KMS-11 (cell line): ENCODE results near the gene CCDC124.

ENCODE experiments used
- H2AFZ ChIP-seq: fragments of 200-600 bp; sonication (generic); 2 replicates; pipeline ENCODE4 v1.6.1; 2016; ENCODE audit warnings: antibody characterized with exemption, mixed run types, low read depth
- H3K27ac ChIP-seq: fragments of 200-600 bp; sonication (generic); 2 replicates; pipeline ENCODE4 v1.6.1; 2016; ENCODE audit warnings: mild to moderate bottlenecking, mixed run types
- H3K27me3 ChIP-seq: fragments of 200-600 bp; sonication (generic); 2 replicates; pipeline ENCODE4 v1.6.1; 2017; ENCODE audit warnings: mild to moderate bottlenecking, low read depth, mixed run types, moderate library complexity; ENCODE audit not compliant: insufficient read depth
- H3K36me3 ChIP-seq: fragments of 200-600 bp; sonication (generic); 2 replicates; pipeline ENCODE4 v1.6.1; 2017; ENCODE audit warnings: mild to moderate bottlenecking, mixed run types; ENCODE audit not compliant: insufficient read depth
- H3K4me1 ChIP-seq: fragments of 200-600 bp; sonication (generic); 2 replicates; pipeline ENCODE4 v1.6.1; 2016; ENCODE audit warnings: mild to moderate bottlenecking, low read depth, mixed run types; ENCODE audit not compliant: poor library complexity, severe bottlenecking
- H3K4me2 ChIP-seq: fragments of 200-600 bp; sonication (generic); 2 replicates; pipeline ENCODE4 v1.7.0; 2016; ENCODE audit warnings: mild to moderate bottlenecking, mixed run types
- H3K4me3 ChIP-seq: fragments of 200-600 bp; sonication (generic); IDR thresholded peaks from 2 replicates; pipeline ENCODE4 v1.6.1; 2017; ENCODE audit warnings: low read depth, low read length, mixed read lengths; ENCODE audit not compliant: insufficient read depth
- H3K79me2 ChIP-seq: fragments of 200-600 bp; sonication (generic); 2 replicates; pipeline ENCODE4 v1.6.1; 2016; ENCODE audit warnings: low read depth, mixed run types; ENCODE audit not compliant: insufficient read depth
- H3K9ac ChIP-seq: fragments of 200-600 bp; sonication (generic); 2 replicates; pipeline ENCODE4 v1.6.1; 2016; ENCODE audit warnings: mild to moderate bottlenecking, mixed run types
- H4K20me1 ChIP-seq: fragments of 200-600 bp; sonication (generic); 2 replicates; pipeline ENCODE4 v1.6.1; 2016; ENCODE audit warnings: mild to moderate bottlenecking, mixed run types; ENCODE audit not compliant: insufficient read depth
- TF ChIP-seq, protein P1 (sequence below): fragments of 200-600 bp; sonication (generic); conservative IDR thresholded peaks from 2 replicates; pipeline ENCODE4 v1.6.1; 2017; ENCODE audit warnings: low read depth, mild to moderate bottlenecking, antibody characterized with exemption, low read length, moderate library complexity, mixed read lengths

The CCDC124 gene

DNA sequence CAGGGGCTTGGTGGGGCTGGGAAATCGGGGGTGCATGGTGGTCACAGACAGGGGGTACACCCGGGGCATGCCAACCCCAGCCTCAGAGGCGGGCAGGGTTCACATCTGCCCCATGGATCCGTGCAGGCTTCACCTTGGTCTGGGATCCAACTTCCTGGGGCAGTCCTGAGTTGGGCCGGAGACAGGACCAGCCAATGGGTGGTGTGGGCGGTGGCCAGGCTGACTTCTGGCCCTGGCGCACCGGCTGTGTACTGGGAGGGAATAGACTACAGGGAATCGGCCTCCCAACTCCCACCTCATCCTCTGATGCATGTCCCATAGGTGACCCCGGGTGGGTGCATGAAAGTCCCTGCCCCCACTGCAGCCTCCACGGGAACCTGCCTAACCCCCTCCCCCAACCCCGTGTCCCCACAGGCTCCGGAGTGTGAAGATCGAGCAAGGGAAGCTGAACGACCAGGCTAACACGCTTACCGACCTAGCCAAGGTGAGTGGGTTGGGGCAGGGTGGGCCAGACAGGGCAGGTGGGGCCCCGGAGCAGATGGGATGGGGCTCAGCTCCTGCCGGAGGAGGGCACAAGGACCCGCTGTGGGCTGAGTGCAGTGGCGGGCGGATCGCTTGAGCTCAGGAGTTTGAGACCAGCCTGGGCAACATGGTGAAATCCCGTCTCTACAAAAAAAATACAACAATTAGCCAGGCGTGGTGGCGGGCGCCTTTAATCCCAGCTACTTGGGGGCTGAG, 60.4 kb downstream of the CCDC124 start:
- Histone ChIP-seq H3K79me2 (no peaks in the 10 kb centered on the region), H3K4me2 (no peak overlapping the region), H3K36me3 (no peaks in the 10 kb centered on the region), H3K27me3 (peaks cover 59% of the 10 kb centered on the region; the same call in 1 of the 2 replicates), H3K9ac (no peak overlapping the region), H3K4me3 (no peak overlapping the region), H3K4me1 (peaks cover 9% of the 10 kb centered on the region), H2AFZ (no peak overlapping the region), H3K27ac (no peak overlapping the region), H4K20me1 (no peaks in the 10 kb centered on the region)
- TF ChIP-seq, protein P1, sequence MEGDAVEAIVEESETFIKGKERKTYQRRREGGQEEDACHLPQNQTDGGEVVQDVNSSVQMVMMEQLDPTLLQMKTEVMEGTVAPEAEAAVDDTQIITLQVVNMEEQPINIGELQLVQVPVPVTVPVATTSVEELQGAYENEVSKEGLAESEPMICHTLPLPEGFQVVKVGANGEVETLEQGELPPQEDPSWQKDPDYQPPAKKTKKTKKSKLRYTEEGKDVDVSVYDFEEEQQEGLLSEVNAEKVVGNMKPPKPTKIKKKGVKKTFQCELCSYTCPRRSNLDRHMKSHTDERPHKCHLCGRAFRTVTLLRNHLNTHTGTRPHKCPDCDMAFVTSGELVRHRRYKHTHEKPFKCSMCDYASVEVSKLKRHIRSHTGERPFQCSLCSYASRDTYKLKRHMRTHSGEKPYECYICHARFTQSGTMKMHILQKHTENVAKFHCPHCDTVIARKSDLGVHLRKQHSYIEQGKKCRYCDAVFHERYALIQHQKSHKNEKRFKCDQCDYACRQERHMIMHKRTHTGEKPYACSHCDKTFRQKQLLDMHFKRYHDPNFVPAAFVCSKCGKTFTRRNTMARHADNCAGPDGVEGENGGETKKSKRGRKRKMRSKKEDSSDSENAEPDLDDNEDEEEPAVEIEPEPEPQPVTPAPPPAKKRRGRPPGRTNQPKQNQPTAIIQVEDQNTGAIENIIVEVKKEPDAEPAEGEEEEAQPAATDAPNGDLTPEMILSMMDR: no peak
